H1 (cell line): ENCODE measurements around the gene SHH. TPM values are rescaled to one million over a fixed set of nuclear protein-coding genes. Genes with fewer than 3 reads are reported as not detected.

Experiments used
- CTCF ChIA-PET: fragments of 300-600 bp; sonication (Branson Sonifier 250); formaldehyde crosslinking; loops from one replicate; lab custom pipeline; 2021; ENCODE audit not compliant: partially characterized antibody; lab: Charles Lee
- POLR2A ChIA-PET: fragments of 300-600 bp; sonication (Branson Sonifier 250); formaldehyde crosslinking; loops from one replicate; lab custom pipeline; 2021; ENCODE audit warnings: inconsistent platforms; ENCODE audit not compliant: partially characterized antibody; lab: Charles Lee
- DNase-seq, 2 experiments: peaks; one replicate each; pipeline versions ENCODE4 v3.0.0 to v3.0.0-alpha.2; 2010 to 2022; ENCODE audit warnings: low spot score in 2 of 2, low read depth in 1 of 2, mixed read lengths in 1 of 2
- FAIRE-seq: peaks from 2 replicates; lab custom pipeline; 2011; peaks lifted over from hg19 to GRCh38; lab: Jason Lieb, UNC
- H2AFZ ChIP-seq: 2 replicates; pipeline ENCODE4 v1.8.1; 2012; ENCODE audit warnings: low read length, inconsistent platforms
- H2AK5ac ChIP-seq: 2 replicates; pipeline ENCODE4 v1.6.1; 2013; ENCODE audit warnings: low read depth, low read length
- H2BK120ac ChIP-seq: replicated peaks from 2 replicates; pipeline ENCODE3; 2013; ENCODE audit warnings: low read depth, low read length, inconsistent platforms
- H2BK12ac ChIP-seq: 2 replicates; pipeline ENCODE4 v1.6.1; 2013; ENCODE audit warnings: low read depth, low read length
- H2BK15ac ChIP-seq: 2 replicates; pipeline ENCODE4 v1.6.1; 2013; ENCODE audit warnings: low read length
- H2BK20ac ChIP-seq: 2 replicates; pipeline ENCODE4 v1.6.1; 2013; ENCODE audit warnings: low read length
- H2BK5ac ChIP-seq: 2 replicates; pipeline ENCODE4 v1.6.1; 2013; ENCODE audit warnings: low read depth, low read length
- H3K14ac ChIP-seq: 2 replicates; pipeline ENCODE4 v1.6.1; 2013; ENCODE audit warnings: inconsistent platforms; ENCODE audit not compliant: insufficient read length
- H3K18ac ChIP-seq: 2 replicates; pipeline ENCODE4 v1.6.1; 2013; ENCODE audit warnings: low read length; ENCODE audit errors: extremely low read depth
- H3K23ac ChIP-seq: 2 replicates; pipeline ENCODE4 v1.6.1; 2013; ENCODE audit warnings: inconsistent platforms; ENCODE audit not compliant: insufficient read length
- H3K23me2 ChIP-seq: 2 replicates; pipeline ENCODE4 v1.6.1; 2013; ENCODE audit warnings: low read depth, low read length
- H3K27ac ChIP-seq: 2 replicates; pipeline ENCODE4 v1.6.1; 2011; ENCODE audit warnings: low read depth, low read length, inconsistent platforms
- H3K27me3 ChIP-seq, 4 experiments: replicated peaks in 1 of 4; 1 replicate in 1 of 4; 2 replicates in 3 of 4; pipeline versions ENCODE4 v1.6.1 to v1.8.1; 2011 to 2013; ENCODE audit warnings: low read length in 3 of 4, mild to moderate bottlenecking in 3 of 4, inconsistent platforms in 2 of 4, mixed read lengths in 2 of 4, moderate library complexity in 1 of 4; ENCODE audit not compliant: control insufficient read depth in 3 of 4, insufficient read depth in 3 of 4; ENCODE audit errors: extremely low read depth in 1 of 4
- H3K36me3 ChIP-seq, 4 experiments: 2 replicates each; pipeline versions ENCODE4 v1.6.1 to v1.8.1; 2011 to 2013; ENCODE audit warnings: mild to moderate bottlenecking in 4 of 4, low read length in 3 of 4, moderate library complexity in 2 of 4, control low read depth in 1 of 4, inconsistent platforms in 1 of 4; ENCODE audit not compliant: insufficient read depth in 4 of 4, control insufficient read depth in 2 of 4
- H3K4ac ChIP-seq: replicated peaks from 2 replicates; pipeline ENCODE3; 2013; ENCODE audit warnings: low read length, low read depth, mixed read lengths, inconsistent platforms; ENCODE audit not compliant: insufficient read length
- H3K4me1 ChIP-seq, 4 experiments: replicated peaks in 1 of 4; 1 replicate in 1 of 4; 2 replicates in 3 of 4; pipeline versions ENCODE4 v1.6.1 to v1.8.1; 2011 to 2013; ENCODE audit warnings: low read length in 3 of 4, inconsistent platforms in 2 of 4, mixed read lengths in 1 of 4; ENCODE audit not compliant: insufficient read depth in 4 of 4, control insufficient read depth in 3 of 4
- H3K4me2 ChIP-seq, 2 experiments: 2 replicates each; pipeline versions ENCODE4 v1.6.1 to v1.8.1; 2011 to 2013; ENCODE audit warnings: low read depth in 2 of 2, low read length in 2 of 2, control low read depth in 1 of 2, inconsistent platforms in 1 of 2, mild to moderate bottlenecking in 1 of 2; ENCODE audit not compliant: insufficient read depth in 1 of 2
- H3K4me3 ChIP-seq, 4 experiments: fragments of 200-600, 300-600 bp in 1 of 4; sonication (generic), shearing (Covaris generic), sonication (Bioruptor Twin) in 1 of 4; 2 replicates each; pipeline versions ENCODE4 v1.5.1 to v1.8.1; 2011 to 2016; ENCODE audit warnings: low read length in 4 of 4, low read depth in 3 of 4, control low read depth in 2 of 4, inconsistent platforms in 2 of 4, mild to moderate bottlenecking in 2 of 4, mixed read lengths in 1 of 4, moderate library complexity in 1 of 4; ENCODE audit not compliant: insufficient read depth in 2 of 4; ENCODE audit errors: extremely low read depth in 1 of 4
- H3K56ac ChIP-seq: replicated peaks from 2 replicates; pipeline ENCODE3; 2013; ENCODE audit warnings: low read depth, mild to moderate bottlenecking, mixed read lengths, low read length, inconsistent platforms; ENCODE audit not compliant: insufficient read length
- H3K79me1 ChIP-seq: 2 replicates; pipeline ENCODE4 v1.6.1; 2013; ENCODE audit warnings: low read depth, low read length, control low read depth
- H3K79me2 ChIP-seq, 2 experiments: 2 replicates each; pipeline versions ENCODE4 v1.6.1 to v1.8.1; 2012 to 2013; ENCODE audit warnings: low read length in 2 of 2, mild to moderate bottlenecking in 2 of 2, inconsistent platforms in 1 of 2; ENCODE audit not compliant: insufficient read depth in 2 of 2, control insufficient read depth in 1 of 2
- H3K9ac ChIP-seq, 4 experiments: replicated peaks in 1 of 4; 1 replicate in 1 of 4; 2 replicates in 3 of 4; pipeline versions ENCODE4 v1.6.1 to v1.8.1; 2011 to 2013; ENCODE audit warnings: low read depth in 3 of 4, low read length in 3 of 4, control low read depth in 2 of 4, mild to moderate bottlenecking in 2 of 4, moderate library complexity in 2 of 4, inconsistent platforms in 1 of 4; ENCODE audit errors: extremely low read depth in 1 of 4
- H3K9me3 ChIP-seq, 2 experiments: 2 replicates each; pipeline versions ENCODE4 v1.6.1 to v1.8.1; 2012 to 2013; ENCODE audit warnings: mild to moderate bottlenecking in 2 of 2, moderate library complexity in 2 of 2, control low read depth in 1 of 2, inconsistent platforms in 1 of 2, low read depth in 1 of 2, low read length in 1 of 2, mixed read lengths in 1 of 2; ENCODE audit not compliant: insufficient read depth in 2 of 2
- H4K20me1 ChIP-seq, 2 experiments: replicated peaks in 1 of 2; 2 replicates each; pipeline versions ENCODE3 to v1.8.1; 2011 to 2013; ENCODE audit warnings: inconsistent platforms in 2 of 2, low read length in 2 of 2, mild to moderate bottlenecking in 1 of 2; ENCODE audit not compliant: insufficient read depth in 2 of 2, control insufficient read depth in 1 of 2
- H4K5ac ChIP-seq: 2 replicates; pipeline ENCODE4 v1.6.1; 2013; ENCODE audit warnings: low read length, low read depth, mixed read lengths, inconsistent platforms; ENCODE audit not compliant: insufficient read length
- H4K8ac ChIP-seq: 2 replicates; pipeline ENCODE4 v1.8.0; 2013; ENCODE audit warnings: mild to moderate bottlenecking, moderate library complexity, low read length, inconsistent platforms; ENCODE audit not compliant: insufficient read depth; ENCODE audit errors: extremely low read depth
- H4K91ac ChIP-seq: replicated peaks from 2 replicates; pipeline ENCODE3; 2013; ENCODE audit warnings: low read length, mixed read lengths, inconsistent platforms; ENCODE audit not compliant: insufficient read length
- CEBPB ChIP-seq: IDR thresholded peaks from 2 replicates; pipeline ENCODE4 v1.6.1; 2012; ENCODE audit warnings: low read depth, low read length
- E2F6 ChIP-seq: IDR thresholded peaks from 2 replicates; pipeline ENCODE4 v1.6.1; 2012; ENCODE audit warnings: inconsistent platforms
- WGBS, 2 experiments: shearing (Covaris generic) in 1 of 2; methylation state at CpG; one replicate each; pipeline versions ENCODE4 v1.1.6 to v1.1.7; 2013 to 2015; ENCODE audit warnings: low lambda C conversion rate in 2 of 2, mixed read lengths in 2 of 2, inconsistent platforms in 1 of 2, low coverage in 1 of 2, missing lambda C conversion rate in 1 of 2; ENCODE audit not compliant: insufficient replicate concordance in 2 of 2, insufficient coverage in 1 of 2, insufficient read length in 1 of 2; ENCODE audit errors: extremely low coverage in 1 of 2, missing lambda C conversion rate in 1 of 2; 5-methylcytosine and 5-hydroxymethylcytosine counted together
- polyA plus RNA-seq, 7 experiments: library from polyadenylated mRNA; depleted of rRNA in 3 of 7; stranded (reverse) in 5 of 7; unstranded in 2 of 7; fragments of >200 nt in 5 of 7; fragments of 200-250 nt in 2 of 7; gene quantifications; 1 replicate in 5 of 7; 2 replicates in 1 of 7; 4 replicates in 1 of 7; pipeline versions ENCODE4 v1.2.1 to v1.2.3, GENCODE V29; 2011 to 2013; ENCODE audit warnings: missing spikeins in 2 of 7, mixed read lengths in 2 of 7
- total RNA-seq: library from RNA; stranded (reverse); fragmentation: NEBNext Ultra II Directional; extraction: Animal tissue kit (Norgen Biotek cat#: 25700); gene quantifications from 2 replicates; pipeline ENCODE4 v1.2.1, GENCODE V29; 2021

The SHH gene
- total and polyA plus RNA-seq, 2 of the 8 experiments (the other 6 are each of a cell fraction or from before 2014, with no cell fraction given), result not detected

- Histone ChIP-seq H3K4me1 (peaks cover 8 to 71% (median 48%) of the 10 kb centered on the region in 4 experiments), H3K27me3 (peaks cover 84 to 100% (median 98%) of the 10 kb centered on the region in 4 experiments), H3K56ac (no peak overlapping the region), H2BK12ac (peak overlapping the region; percentile 50; the same call in 1 of the 2 replicates), H3K4me3 (peak overlapping the region; percentile 9 to 56 (median 22); a peak in 5 of 8 replicates), H3K18ac (no peak overlapping the region), H3K23me2 (peaks cover 12% of the 10 kb centered on the region; the same call in 1 of the 2 replicates), H3K27ac (no peak overlapping the region), H3K9me3 (peaks cover 0 to 5% of the 10 kb centered on the region in 2 experiments; a peak in 2 of 4 replicates), H2BK5ac (peak overlapping the region; percentile 44; the same call in 1 of the 2 replicates), H2BK120ac (no peak overlapping the region), H4K91ac (no peak overlapping the region), H2AK5ac (no peak overlapping the region), H2AFZ (no peak overlapping the region), H3K79me2 (no peaks in the 10 kb centered on the region), H2BK20ac (no peak overlapping the region), H4K20me1 (peaks cover 16 to 30% of the 10 kb centered on the region in 2 experiments), H4K8ac (no peak overlapping the region), H3K36me3 (peaks cover 0 to 7% (median 0%) of the 10 kb centered on the region in 4 experiments; a peak in 2 of 8 replicates), H3K4me2 (peak overlapping the region; percentile 40 to 73), H4K5ac (no peak overlapping the region), H3K79me1 (no peaks in the 10 kb centered on the region), H3K9ac (no peak overlapping the region), H3K23ac (no peak overlapping the region), H2BK15ac (no peak overlapping the region), H3K4ac (peak overlapping the region; percentile 58), H3K14ac (no peak overlapping the region)
- TF ChIP-seq CEBPB (peak; percentile 83), E2F6 (no peak)
- FAIRE-seq (no peak), DNase-seq (no peak)
- ChIA-PET POLR2A (interaction anchor here (0.6 to 0.7 kb wide), 2 partner anchors 1130 to 1530 kb away, joined by 3 read pairs; no protein-coding TSS in a partner anchor), CTCF (interaction anchor here (0.6 to 1.5 kb wide), 6 partner anchors 24 to 658 kb away, joined by 3 to 4 read pairs (median 3); no protein-coding TSS in a partner anchor)
- 12% methylated on average over 23 of the region's 33 CpGs; no CpG with 5 or more reads in 1 of the 2 experiments for WGBS, 2 experiments
These were observed 4.3 kb downstream of the SHH start for GRCh38 chr7:155807789-155808548.
